SJSA1 (cell line): ENCODE results near the gene TTLL9. TPM values are rescaled to one million over a fixed set of nuclear protein-coding genes. Genes with fewer than 3 reads are reported as not detected.

Experiments
- DNase-seq, 2 experiments: peaks; one replicate each; pipeline ENCODE4 v3.0.0-alpha.2; 2015 to 2020; ENCODE audit warnings: low spot score in 2 of 2, low read depth in 1 of 2
- H3K27ac ChIP-seq: fragments of 250-450 bp; sonication (Bioruptor Pico); 2 replicates; pipeline ENCODE4 v1.5.1; 2020; ENCODE audit warnings: mild to moderate bottlenecking, moderate library complexity
- H3K27me3 ChIP-seq: fragments of 250-450 bp; sonication (Bioruptor Pico); replicated peaks from 2 replicates; pipeline ENCODE4 v1.5.1; 2020; ENCODE audit warnings: mild to moderate bottlenecking, moderate library complexity
- H3K36me3 ChIP-seq: fragments of 250-450 bp; sonication (Bioruptor Pico); 2 replicates; pipeline ENCODE4 v1.5.1; 2020; ENCODE audit warnings: mild to moderate bottlenecking
- H3K4me1 ChIP-seq: fragments of 250-450 bp; sonication (Bioruptor Pico); replicated peaks from 2 replicates; pipeline ENCODE4 v1.6.1; 2021; ENCODE audit warnings: mild to moderate bottlenecking
- H3K4me3 ChIP-seq: fragments of 250-450 bp; sonication (Bioruptor Pico); 2 replicates; pipeline ENCODE4 v1.5.1; 2020; ENCODE audit warnings: mild to moderate bottlenecking
- H3K9me3 ChIP-seq: fragments of 250-450 bp; sonication (Bioruptor Pico); replicated peaks from 2 replicates; pipeline ENCODE4 v1.5.1; 2020; ENCODE audit warnings: mild to moderate bottlenecking
- total RNA-seq: library from RNA; depleted of rRNA; stranded (reverse); fragments of >200 nt; shearing (Covaris generic); gene quantifications from 2 replicates; pipeline ENCODE4 v1.2.3, GENCODE V29; 2014

TTLL9 gene
- total RNA-seq, 1 experiment from 2014 or later: not detected

- DNase-seq: no peak
These were observed 38.6 kb upstream of the TTLL9 start for GRCh38 chr20:31831771-31832306.

GRCh38 chr20:31833130-31833930 lies 37.1 kb upstream of the TTLL9 start:
- Histone ChIP-seq H3K27ac (peak overlapping the region; percentile 55), H3K4me3 (no peak overlapping the region), H3K4me1 (peaks cover 71% of the 10 kb centered on the region), H3K36me3 (no peaks in the 10 kb centered on the region; the same call in 1 of the 2 replicates), H3K9me3 (no peaks in the 10 kb centered on the region), H3K27me3 (no peaks in the 10 kb centered on the region)
- peak; percentile 83 to 87 for DNase-seq

More at GRCh38 chr20:31831771-31832306, 38.6 kb upstream of the TTLL9 start:
- Histone ChIP-seq H3K4me1 (peaks cover 56% of the 10 kb centered on the region), H3K36me3 (no peaks in the 10 kb centered on the region; the same call in 1 of the 2 replicates), H3K9me3 (no peaks in the 10 kb centered on the region), H3K27ac (no peak overlapping the region), H3K4me3 (no peak overlapping the region), H3K27me3 (no peaks in the 10 kb centered on the region)

- H3K27me3 ChIP-seq: no peaks in the 10 kb centered on the region
- no peak overlapping the region for H3K4me3 ChIP-seq
- H3K9me3 ChIP-seq: no peaks in the 10 kb centered on the region
- peak; percentile 89 to 91 for DNase-seq
- peak overlapping the region; percentile 55 for H3K27ac ChIP-seq
- peaks cover 78% of the 10 kb centered on the region for H3K4me1 ChIP-seq
- H3K36me3 ChIP-seq: no peaks in the 10 kb centered on the region; the same call in 1 of the 2 replicates
These were observed 36.4 kb upstream of the TTLL9 start for GRCh38 chr20:31833931-31834521.

GRCh38 chr20:31835554-31835953 lies 34.9 kb upstream of the TTLL9 start:
- Histone ChIP-seq H3K4me3 (no peak overlapping the region), H3K9me3 (no peaks in the 10 kb centered on the region), H3K27me3 (no peaks in the 10 kb centered on the region), H3K4me1 (peaks cover 84% of the 10 kb centered on the region), H3K27ac (no peak overlapping the region), H3K36me3 (no peaks in the 10 kb centered on the region; the same call in 1 of the 2 replicates)
- DNase-seq: no peak

- Histone ChIP-seq H3K27ac (peak overlapping the region; percentile 10; the same call in 1 of the 2 replicates), H3K27me3 (no peaks in the 10 kb centered on the region), H3K4me3 (no peak overlapping the region), H3K36me3 (no peaks in the 10 kb centered on the region; the same call in 1 of the 2 replicates), H3K9me3 (no peaks in the 10 kb centered on the region), H3K4me1 (peaks cover 90% of the 10 kb centered on the region)
- peak; percentile 96 to 98 for DNase-seq
These were observed 34.2 kb upstream of the TTLL9 start for GRCh38 chr20:31835977-31836852.

GRCh38 chr20:31836853-31837608 lies 33.4 kb upstream of the TTLL9 start:
- Histone ChIP-seq H3K36me3 (no peaks in the 10 kb centered on the region), H3K9me3 (no peaks in the 10 kb centered on the region), H3K27me3 (no peaks in the 10 kb centered on the region), H3K4me1 (peaks cover 98% of the 10 kb centered on the region), H3K27ac (peak overlapping the region; percentile 10), H3K4me3 (no peak overlapping the region)
- DNase-seq: peak; percentile 64 to 73

GRCh38 chr20:31837896-31838397 lies 32.5 kb upstream of the TTLL9 start:
- Histone ChIP-seq H3K4me1 (peaks cover 100% of the 10 kb centered on the region), H3K36me3 (no peaks in the 10 kb centered on the region), H3K4me3 (no peak overlapping the region), H3K27me3 (no peaks in the 10 kb centered on the region), H3K27ac (peak overlapping the region; percentile 10), H3K9me3 (no peaks in the 10 kb centered on the region)
- peak; percentile 65 to 74 for DNase-seq

- Histone ChIP-seq H3K9me3 (no peaks in the 10 kb centered on the region), H3K27ac (0 out of 2 replicates have a peak overlapping the region, but pooled peaks have one; percentile 2), H3K27me3 (no peaks in the 10 kb centered on the region), H3K36me3 (no peaks in the 10 kb centered on the region; the same call in 1 of the 2 replicates), H3K4me3 (no peak overlapping the region), H3K4me1 (peaks cover 100% of the 10 kb centered on the region)
- DNase-seq: peak in 1 of 2 experiments; percentile 47
These were observed 31.7 kb upstream of the TTLL9 start for GRCh38 chr20:31838646-31839292.

GRCh38 chr20:31839782-31840487 lies 30.5 kb upstream of the TTLL9 start:
- Histone ChIP-seq H3K27me3 (no peaks in the 10 kb centered on the region), H3K36me3 (no peaks in the 10 kb centered on the region; the same call in 1 of the 2 replicates), H3K9me3 (no peaks in the 10 kb centered on the region), H3K4me1 (peaks cover 100% of the 10 kb centered on the region), H3K27ac (no peak overlapping the region), H3K4me3 (no peak overlapping the region)
- DNase-seq: peak in 1 of 2 experiments; percentile 34

- H3K27ac ChIP-seq: peak overlapping the region; percentile 16; the same call in 1 of the 2 replicates
These were observed 29.3 kb upstream of the TTLL9 start for GRCh38 chr20:31840906-31841816.

GRCh38 chr20:31841928-31842327 lies 28.5 kb upstream of the TTLL9 start:
- peak; percentile 75 to 86 for DNase-seq
- Histone ChIP-seq H3K4me1 (peaks cover 97% of the 10 kb centered on the region), H3K36me3 (no peaks in the 10 kb centered on the region; the same call in 1 of the 2 replicates), H3K27me3 (no peaks in the 10 kb centered on the region), H3K27ac (peak overlapping the region; percentile 26), H3K4me3 (no peak overlapping the region), H3K9me3 (no peaks in the 10 kb centered on the region)

More at GRCh38 chr20:31840906-31841816, 29.3 kb upstream of the TTLL9 start:
- Histone ChIP-seq H3K4me3 (no peak overlapping the region), H3K9me3 (no peaks in the 10 kb centered on the region), H3K36me3 (no peaks in the 10 kb centered on the region; the same call in 1 of the 2 replicates), H3K27me3 (no peaks in the 10 kb centered on the region), H3K4me1 (peaks cover 100% of the 10 kb centered on the region)
- DNase-seq: no peak
